ENCODE results near the gene KIAA1958. TPM values are rescaled to one million over a fixed set of nuclear protein-coding genes. Genes with fewer than 3 reads are reported as not detected.

KIAA1958 gene
- total RNA-seq, 1 donor from 2014 or later: 12.0 TPM

DNA sequence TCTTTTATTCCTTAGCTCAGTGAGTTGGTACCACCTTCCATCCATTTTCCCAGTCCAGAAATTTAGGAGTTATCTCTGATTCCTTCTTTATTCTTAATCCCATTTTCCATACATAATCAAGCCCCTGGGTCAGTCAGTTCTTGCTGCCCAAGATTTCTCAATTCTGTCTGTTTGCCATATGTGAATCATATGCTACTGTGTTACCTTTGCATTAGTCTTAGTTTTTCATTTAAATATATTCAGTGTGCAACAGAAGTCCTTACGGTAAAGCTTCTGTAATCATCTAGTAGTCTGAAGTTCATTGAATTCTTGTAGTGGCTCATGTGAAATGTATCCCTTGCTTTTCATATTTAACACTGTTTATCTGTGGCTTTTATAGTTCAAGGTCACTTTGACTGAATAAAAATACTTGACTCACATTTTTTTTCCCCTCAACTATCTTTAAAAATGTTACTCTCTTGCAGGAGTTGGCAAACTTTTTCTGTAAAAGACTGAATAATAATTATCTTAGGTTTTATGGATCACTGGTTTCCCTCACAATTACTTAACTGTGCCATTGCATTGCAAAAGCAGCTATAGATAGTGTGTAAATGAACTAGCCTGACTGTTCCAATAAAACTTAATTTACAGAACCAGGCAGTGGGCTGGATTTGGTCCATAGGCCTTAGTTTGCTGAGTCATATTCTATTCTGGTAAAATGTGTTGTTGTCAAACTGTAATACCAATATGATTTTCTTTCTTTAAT, 6.9 kb downstream of the KIAA1958 start:
- Histone ChIP-seq H3K27ac (peak overlapping the region; percentile 41), H3K36me3 (peaks cover 0 to 7% of the 10 kb centered on the region in 2 donors), H3K4me3 (no peak overlapping the region), H3K4me1 (peaks cover 33% of the 10 kb centered on the region), H3K27me3 (no peaks in the 10 kb centered on the region), H3K9me3 (no peaks in the 10 kb centered on the region)
- TF ChIP-seq, protein P1, sequence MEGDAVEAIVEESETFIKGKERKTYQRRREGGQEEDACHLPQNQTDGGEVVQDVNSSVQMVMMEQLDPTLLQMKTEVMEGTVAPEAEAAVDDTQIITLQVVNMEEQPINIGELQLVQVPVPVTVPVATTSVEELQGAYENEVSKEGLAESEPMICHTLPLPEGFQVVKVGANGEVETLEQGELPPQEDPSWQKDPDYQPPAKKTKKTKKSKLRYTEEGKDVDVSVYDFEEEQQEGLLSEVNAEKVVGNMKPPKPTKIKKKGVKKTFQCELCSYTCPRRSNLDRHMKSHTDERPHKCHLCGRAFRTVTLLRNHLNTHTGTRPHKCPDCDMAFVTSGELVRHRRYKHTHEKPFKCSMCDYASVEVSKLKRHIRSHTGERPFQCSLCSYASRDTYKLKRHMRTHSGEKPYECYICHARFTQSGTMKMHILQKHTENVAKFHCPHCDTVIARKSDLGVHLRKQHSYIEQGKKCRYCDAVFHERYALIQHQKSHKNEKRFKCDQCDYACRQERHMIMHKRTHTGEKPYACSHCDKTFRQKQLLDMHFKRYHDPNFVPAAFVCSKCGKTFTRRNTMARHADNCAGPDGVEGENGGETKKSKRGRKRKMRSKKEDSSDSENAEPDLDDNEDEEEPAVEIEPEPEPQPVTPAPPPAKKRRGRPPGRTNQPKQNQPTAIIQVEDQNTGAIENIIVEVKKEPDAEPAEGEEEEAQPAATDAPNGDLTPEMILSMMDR (IDR thresholded peaks at IDR 0.05): no peak
- TF ChIP-seq POLR2A (IDR thresholded peaks at IDR 0.05) (no peak), POLR2AphosphoS5 (IDR thresholded peaks at IDR 0.05; ENCODE audit: insufficient read depth in 1 of 2, low read depth in 1 of 2) (no peak)
- intact Hi-C loops (cut with DNase I): no loop called here
- no peak for DNase-seq (ENCODE audit: extremely low spot score in 2 of 2)

DNA sequence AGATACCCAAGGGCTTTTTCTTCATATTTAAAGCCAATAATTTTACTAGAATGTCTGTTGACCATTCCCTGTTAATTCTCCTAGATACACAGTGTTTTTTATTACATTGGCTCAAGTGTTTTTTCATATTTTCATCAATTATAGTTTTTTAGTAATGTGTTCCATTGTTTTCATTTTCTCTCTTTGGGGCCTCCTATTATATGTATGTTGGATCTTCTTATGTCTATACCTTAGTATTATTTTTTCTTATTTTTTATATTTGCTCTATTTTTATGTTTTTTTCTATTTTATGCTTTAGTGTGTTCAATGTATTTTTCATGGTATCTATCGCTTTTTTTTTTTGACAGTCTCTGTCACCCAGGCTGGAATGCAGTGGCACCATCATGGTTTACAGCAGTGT, 7.5 kb downstream of the KIAA1958 start:
- H3K9me3 ChIP-seq: no peaks in the 10 kb centered on the region
- peak overlapping the region; percentile 24 for H3K27ac ChIP-seq
- H3K4me1 ChIP-seq: peaks cover 33% of the 10 kb centered on the region
- no peak for TF ChIP-seq POLR2A (IDR thresholded peaks at IDR 0.05)
- TF ChIP-seq POLR2AphosphoS5 (IDR thresholded peaks at IDR 0.05; ENCODE audit: insufficient read depth in 1 of 2, low read depth in 1 of 2): no peak
- TF ChIP-seq, protein P1 (IDR thresholded peaks at IDR 0.05): no peak
- intact Hi-C loops (cut with DNase I): no loop called here
- peaks cover 0 to 7% of the 10 kb centered on the region in 2 donors for H3K36me3 ChIP-seq
- no peak for DNase-seq (ENCODE audit: extremely low spot score in 2 of 2)
- H3K27me3 ChIP-seq: no peaks in the 10 kb centered on the region
- H3K4me3 ChIP-seq: no peak overlapping the region

DNA sequence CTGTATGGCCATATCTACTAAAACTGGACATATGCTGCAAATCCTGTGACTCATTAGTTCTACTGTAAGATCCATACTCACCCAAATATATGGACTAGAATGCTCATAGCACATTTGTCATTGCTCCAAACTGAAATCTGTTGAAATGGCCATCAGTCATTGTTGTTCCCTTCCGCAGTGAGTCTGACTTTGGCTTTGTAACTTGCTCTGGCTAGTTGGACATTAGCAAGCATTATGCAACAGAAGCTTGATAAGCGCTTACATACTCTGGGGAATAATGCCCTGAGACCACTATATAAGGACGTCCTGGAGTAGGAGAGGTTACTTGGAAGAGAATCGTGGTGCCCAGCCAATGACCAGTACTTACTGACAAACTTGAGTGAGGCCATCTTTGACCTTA, 9.0 kb downstream of the KIAA1958 start:
- no peak overlapping the region for H3K4me3 ChIP-seq
- TF ChIP-seq POLR2AphosphoS5 (IDR thresholded peaks at IDR 0.05; ENCODE audit: insufficient read depth in 1 of 2, low read depth in 1 of 2): no peak
- no peak for TF ChIP-seq POLR2A (IDR thresholded peaks at IDR 0.05)
- TF ChIP-seq, protein P1 (IDR thresholded peaks at IDR 0.05): no peak
- intact Hi-C loops (cut with DNase I): no loop called here

DNA sequence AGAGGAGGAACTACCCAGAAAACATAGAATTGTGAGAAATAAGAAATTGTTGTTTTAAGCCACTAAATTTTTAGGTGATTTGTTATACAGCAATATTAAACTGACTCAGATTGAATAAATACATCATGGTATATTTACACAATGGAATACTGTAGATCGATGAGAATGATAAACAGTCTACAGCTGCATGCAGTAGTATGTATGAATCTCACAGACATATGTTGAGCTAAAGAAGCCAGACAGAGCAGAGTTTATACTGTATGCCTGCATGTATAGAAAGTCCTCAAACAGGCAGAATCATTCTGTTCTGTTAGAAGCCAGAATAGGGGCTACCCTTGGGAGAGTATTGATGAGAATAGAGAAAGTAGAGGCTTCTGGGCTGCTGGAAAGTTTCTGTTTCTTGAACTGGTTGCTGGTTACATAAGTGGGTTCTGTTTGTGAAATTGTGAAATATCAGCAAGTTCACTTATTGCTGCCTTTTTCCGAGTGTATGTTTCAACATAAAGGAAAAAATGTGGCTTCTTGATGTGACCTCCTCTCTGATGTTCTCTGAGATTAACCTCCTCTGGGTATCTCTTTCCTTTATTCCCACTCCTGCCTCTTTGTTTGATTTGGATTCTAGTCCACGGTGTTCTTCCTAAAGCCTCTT, 9.6 kb downstream of the KIAA1958 start:
- DNase-seq (ENCODE audit: extremely low spot score in 2 of 2): no peak
- Histone ChIP-seq H3K27ac (peak overlapping the region; percentile 12), H3K4me3 (no peak overlapping the region), H3K4me1 (peaks cover 19% of the 10 kb centered on the region), H3K36me3 (peaks cover 0 to 7% of the 10 kb centered on the region in 2 donors), H3K9me3 (no peaks in the 10 kb centered on the region), H3K27me3 (no peaks in the 10 kb centered on the region)
- no peak for TF ChIP-seq POLR2A (IDR thresholded peaks at IDR 0.05)
- intact Hi-C loops (cut with DNase I): no loop called here

More for the DNA sequence above, 9.0 kb downstream of the KIAA1958 start:
- no peaks in the 10 kb centered on the region for H3K9me3 ChIP-seq
- H3K36me3 ChIP-seq: peaks cover 0 to 7% of the 10 kb centered on the region in 2 donors
- no peak for DNase-seq (ENCODE audit: extremely low spot score in 2 of 2)
- peak overlapping the region; percentile 12 for H3K27ac ChIP-seq
- H3K4me1 ChIP-seq: peaks cover 25% of the 10 kb centered on the region
- H3K27me3 ChIP-seq: no peaks in the 10 kb centered on the region

DNA sequence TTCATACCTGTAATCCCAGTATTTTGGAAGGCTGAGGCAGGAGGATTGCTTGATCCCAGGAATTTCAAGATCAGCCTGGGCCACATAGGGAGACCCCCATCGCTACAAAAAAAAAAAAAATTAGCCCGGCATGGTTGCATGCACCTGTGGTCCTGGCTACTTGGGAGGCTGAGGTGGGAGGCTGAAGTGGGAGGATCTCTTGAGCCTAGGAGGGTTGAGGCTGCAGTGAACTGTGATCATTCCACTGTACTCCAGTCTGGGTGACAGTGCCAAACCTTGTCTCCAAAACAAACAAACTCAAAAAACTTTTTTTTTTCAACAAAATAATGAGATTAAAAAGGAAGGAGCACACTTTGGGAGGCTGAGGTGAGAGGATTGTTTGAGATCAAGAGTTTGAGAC, 14.2 kb downstream of the KIAA1958 start:
- intact Hi-C loops (cut with DNase I): no loop called here
- no peak for DNase-seq (ENCODE audit: extremely low spot score in 2 of 2)
- H3K36me3 ChIP-seq: no peaks in the 10 kb centered on the region
- no peaks in the 10 kb centered on the region for H3K9me3 ChIP-seq
- no peak overlapping the region for H3K27ac ChIP-seq
- H3K27me3 ChIP-seq: no peaks in the 10 kb centered on the region
- H3K4me3 ChIP-seq: no peak overlapping the region
- TF ChIP-seq, protein P1 (IDR thresholded peaks at IDR 0.05): no peak
- TF ChIP-seq POLR2AphosphoS5 (IDR thresholded peaks at IDR 0.05; ENCODE audit: insufficient read depth in 1 of 2, low read depth in 1 of 2): no peak
- no peak for TF ChIP-seq POLR2A (IDR thresholded peaks at IDR 0.05)
- H3K4me1 ChIP-seq: peaks cover 23% of the 10 kb centered on the region
